Heart left ventricle (tissue), 13 donors: ENCODE data around the gene IL33.

Experiments used
- CTCF ChIP-seq, 12 donors: fragments of 200-600 bp; sonication (generic) in 4 of 12; IDR thresholded peaks; one replicate each; pipeline versions ENCODE4 v1.5.0 to v1.8.0; 2018 to 2022; ENCODE audit warnings: antibody characterized with exemption in 12 of 12, mild to moderate bottlenecking in 5 of 12
- POLR2A ChIP-seq, 2 donors: fragments of 450-650 bp; IDR thresholded peaks; one replicate each; pipeline ENCODE4 v1.6.1; 2017; ENCODE audit warnings: antibody characterized with exemption in 2 of 2, mild to moderate bottlenecking in 2 of 2, moderate library complexity in 2 of 2
- donor health status: ischemic (EF 13 %, LVEDD 7.1; RV severe dilation, severe dysfunction).
- donor health status: DM: no; HTN: yes; CAD: no.
- donor health status: DM: no; HTN: no; CAD: no.
- donor health status: ischemic (EF 25% LVEDD 6.9; RV normal size, moderate dysfunction).
- donor health status: ischemic (EF 25% LVEDD 5.7; RV mildly dilated, moderate dysfunction).
- donor health status: ischemic (EF 35%, LVEDD 5.7; RV mildly dilated, moderate dysfunction).
- donor health status: nonischemic (EF 11% LVEDD 7.7; RV severe dilation, severe dysfunction).
- donor health status: DM: yes; HTN: yes; CAD: no.
- donor health status: PGD.
- donor health status: ischemic (EF 29% LVEDD 5.4; RV normal size, mild dysfunction).
- donor health status: nonischemic (EF 23%, LVEDD 6.1; RV moderate dilation, normal function).

DNA sequence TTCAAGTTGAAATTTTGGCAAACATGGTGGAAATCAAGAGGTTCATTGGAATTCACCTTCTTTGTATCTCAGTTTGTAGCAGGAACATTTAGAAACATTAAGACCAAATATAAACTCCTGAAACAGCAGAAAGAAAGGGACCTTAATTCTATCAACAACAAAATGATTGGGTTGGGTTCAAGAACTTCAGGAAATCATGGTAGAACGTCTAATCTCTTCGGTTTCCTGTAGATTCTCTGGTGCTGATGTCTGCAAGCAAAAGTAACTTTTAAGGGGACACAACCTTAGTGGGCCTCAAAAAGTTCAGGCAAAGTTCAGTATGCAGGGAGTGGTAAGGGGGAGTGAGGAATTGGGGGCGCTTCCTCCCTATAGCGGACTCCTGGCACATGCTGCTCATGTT, 3.4 kb downstream of the IL33 start:
- TF ChIP-seq CTCF (IDR thresholded peaks at IDR 0.05) (no peak), POLR2A (IDR thresholded peaks at IDR 0.05) (no peak)
